GM21529 (cell line): Measurements from ENCODE around the gene CTCFL.
"Not testable (repeated sequence)": the region's sequence is repeated elsewhere in the genome, so short reads cannot be mapped to it uniquely, and the experiment has no call there.

Experiments
- ATAC-seq: cut with Tn5 transposase; IDR thresholded peaks from one replicate; pipeline ENCODE4 v1.9.1; 2021; ENCODE audit not compliant: unreplicated experiment

The CTCFL gene

DNA sequence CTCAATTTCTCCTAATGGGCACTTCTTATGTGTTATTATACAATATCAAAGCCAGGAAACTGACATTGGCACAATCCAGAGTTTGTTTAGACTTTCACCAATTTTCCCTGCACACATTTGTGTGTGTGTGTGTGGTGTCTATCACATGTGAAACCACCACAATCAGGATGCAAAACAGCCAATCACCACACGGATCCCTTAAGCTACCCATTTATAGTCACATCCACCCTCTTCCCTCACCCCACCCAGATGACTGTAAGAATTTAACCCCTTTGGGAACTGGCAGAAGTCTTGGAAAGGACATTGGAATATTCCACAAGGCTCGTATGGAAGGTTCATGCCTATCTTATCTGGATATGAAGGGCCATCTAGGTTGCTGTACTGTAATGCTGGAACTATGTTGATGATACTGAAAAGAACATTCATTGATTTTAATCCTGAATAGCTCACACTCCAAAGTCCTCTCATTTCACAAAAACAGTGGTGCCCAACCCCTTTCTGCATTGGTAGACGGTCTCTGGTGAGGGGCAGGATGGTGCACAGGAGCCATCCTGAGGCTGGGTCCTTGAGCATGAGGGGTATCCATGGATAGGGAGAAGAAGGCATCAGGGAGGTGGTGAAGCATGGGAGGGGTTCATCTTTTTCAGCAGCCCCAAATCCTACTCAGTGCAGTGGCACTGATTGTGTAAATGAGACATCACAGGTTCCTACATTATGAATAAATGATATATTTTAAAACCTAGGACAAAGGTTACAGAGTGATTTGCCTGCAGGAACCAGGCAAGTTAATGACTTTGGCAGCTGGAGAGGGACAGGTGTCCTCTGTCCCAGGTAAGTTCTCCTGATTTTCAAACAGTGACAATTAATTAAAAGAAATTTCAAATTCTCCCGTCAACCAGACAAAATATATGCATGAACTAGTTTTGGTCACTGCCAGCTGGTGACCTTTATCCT is 12.1 kb upstream of the CTCFL start:
- ATAC-seq: no peak

GRCh38 chr20:57536120-57536708 is 11.3 kb upstream of the CTCFL start:
- no peak for ATAC-seq

GRCh38 chr20:57535297-57535696 is 10.4 kb upstream of the CTCFL start:
- ATAC-seq: no peak

DNA sequence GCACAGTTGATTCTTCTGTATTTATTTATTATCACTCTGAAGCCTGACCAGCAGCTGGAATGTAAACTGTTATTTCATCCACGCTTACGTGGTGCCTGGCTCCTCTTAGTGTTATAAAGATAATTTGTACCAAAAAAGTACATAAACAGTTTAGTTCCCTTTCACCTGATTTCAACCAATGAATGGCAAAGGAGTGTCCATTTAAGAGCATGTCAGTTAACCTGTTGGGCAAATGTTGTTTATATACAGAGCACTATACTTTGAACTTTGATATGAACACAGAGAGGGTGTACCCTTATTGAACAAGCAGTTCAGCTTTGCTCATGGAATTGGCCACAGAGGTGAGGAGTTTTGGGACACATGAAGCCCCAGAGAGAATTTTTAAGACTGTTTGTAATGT is 7.2 kb upstream of the CTCFL start:
- ATAC-seq: no peak

- ATAC-seq: no peak
These were observed 5.5 kb upstream of the CTCFL start for GRCh38 chr20:57530327-57530981.

GRCh38 chr20:57529810-57530209 is 4.9 kb upstream of the CTCFL start:
- no peak for ATAC-seq

- no peak for ATAC-seq
These were observed 4.2 kb upstream of the CTCFL start for GRCh38 chr20:57529160-57529585.

DNA sequence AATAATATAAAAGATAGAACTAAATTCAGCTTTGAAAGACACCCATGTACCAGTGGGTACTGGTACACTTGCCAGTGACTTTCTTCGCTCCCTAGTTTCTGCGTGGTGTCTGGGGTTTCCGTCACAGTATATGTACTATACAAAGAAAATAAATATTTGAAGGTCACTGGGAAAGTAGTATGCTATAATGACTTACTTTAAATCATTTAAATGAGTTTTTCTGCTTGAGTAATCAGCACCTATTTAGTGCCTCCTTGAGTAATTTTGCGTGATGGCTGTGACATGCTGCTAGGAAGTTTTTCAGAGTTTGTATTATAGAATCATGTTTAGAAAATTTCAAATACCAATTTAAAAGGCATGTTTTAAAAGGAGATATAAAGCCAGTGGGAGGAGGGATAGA is 3.2 kb upstream of the CTCFL start:
- ATAC-seq: no peak

DNA sequence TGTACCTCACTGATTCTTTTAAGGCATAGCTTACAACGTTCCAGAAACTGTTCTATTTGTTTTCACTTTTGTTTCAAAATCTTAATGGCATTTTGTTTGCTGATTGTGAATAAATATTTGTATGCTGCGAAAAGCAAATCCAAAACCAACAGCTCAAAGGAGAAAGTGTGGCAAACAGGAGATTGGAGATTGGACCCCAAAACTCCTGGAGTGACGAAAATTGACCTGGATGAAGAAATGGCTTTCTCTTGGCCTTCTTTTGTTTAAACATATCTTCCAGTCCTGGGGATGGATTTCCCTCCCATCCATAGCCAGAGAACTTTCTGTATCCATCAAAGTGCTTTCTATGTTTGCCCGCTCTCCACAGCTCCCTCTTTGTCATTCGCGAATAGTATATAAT is 2.8 kb upstream of the CTCFL start:
- ATAC-seq: no peak

DNA sequence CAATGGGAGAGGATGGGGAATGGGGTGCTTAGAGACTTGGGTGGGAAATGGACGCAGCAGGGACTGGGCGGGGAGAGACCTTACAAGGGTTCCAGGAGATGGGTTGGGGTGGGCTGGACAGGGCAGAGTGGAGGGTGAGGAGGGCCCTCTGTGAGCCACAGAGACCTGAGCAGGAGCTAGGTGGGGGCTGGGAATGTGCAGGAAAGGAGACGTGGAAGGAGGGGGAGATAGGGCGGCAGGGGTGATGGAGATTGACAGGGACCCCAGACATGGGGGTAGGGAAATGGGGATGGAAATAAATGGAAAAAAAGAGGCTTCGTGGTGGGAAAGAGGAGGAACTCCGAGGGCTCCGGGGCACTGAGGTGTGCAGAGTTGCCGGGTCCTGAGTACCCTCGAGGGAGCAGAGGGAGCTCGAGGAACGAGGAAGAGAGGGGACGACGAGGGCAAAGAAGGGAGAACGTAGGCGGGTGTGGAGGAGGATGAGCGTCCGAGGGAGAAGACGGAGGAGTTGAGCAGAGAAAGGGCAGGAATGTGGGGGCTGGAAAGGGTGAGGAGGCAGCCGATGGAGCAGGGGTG is 2.0 kb upstream of the CTCFL start:
- ATAC-seq: no peak

DNA sequence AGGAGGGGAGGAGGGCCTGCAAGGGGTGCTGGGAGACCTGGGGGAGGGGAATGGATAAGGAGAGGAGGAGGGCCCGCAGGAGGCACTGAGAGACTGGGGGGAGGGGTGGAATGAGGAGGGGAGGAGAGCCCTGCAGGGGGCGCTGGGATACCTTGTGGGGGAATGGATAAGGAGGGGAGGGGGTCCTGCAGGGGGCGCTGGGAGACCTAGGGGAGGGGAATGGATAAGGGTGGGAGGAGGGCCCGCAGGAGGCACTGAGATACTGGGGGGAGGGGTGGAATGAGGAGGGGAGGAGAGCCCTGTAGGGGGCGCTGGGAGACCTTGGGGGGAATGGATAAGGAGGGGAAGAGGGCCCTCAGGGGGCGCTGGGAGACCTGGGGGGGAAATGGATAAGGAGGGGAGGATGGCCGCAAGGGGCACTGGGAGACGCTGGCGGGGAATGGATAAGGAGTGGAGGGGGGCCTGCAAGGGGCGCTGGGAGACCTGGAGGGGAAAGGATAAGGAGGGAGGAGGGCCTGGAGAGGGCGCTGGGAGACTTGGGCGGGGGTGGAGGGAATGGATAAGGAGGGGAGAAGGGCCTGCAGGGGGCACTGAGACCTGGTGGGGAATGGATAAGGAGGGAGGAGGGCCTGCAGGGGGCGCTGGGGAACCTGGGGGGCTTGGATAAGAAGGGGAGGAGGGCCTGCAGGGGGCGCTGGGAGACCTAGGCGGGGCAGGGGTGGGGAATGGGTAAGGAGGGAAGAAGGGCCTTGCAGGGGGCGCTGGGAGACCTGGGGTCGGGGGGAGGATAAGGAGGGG is 1.3 kb upstream of the CTCFL start:
- ATAC-seq: no peak

DNA sequence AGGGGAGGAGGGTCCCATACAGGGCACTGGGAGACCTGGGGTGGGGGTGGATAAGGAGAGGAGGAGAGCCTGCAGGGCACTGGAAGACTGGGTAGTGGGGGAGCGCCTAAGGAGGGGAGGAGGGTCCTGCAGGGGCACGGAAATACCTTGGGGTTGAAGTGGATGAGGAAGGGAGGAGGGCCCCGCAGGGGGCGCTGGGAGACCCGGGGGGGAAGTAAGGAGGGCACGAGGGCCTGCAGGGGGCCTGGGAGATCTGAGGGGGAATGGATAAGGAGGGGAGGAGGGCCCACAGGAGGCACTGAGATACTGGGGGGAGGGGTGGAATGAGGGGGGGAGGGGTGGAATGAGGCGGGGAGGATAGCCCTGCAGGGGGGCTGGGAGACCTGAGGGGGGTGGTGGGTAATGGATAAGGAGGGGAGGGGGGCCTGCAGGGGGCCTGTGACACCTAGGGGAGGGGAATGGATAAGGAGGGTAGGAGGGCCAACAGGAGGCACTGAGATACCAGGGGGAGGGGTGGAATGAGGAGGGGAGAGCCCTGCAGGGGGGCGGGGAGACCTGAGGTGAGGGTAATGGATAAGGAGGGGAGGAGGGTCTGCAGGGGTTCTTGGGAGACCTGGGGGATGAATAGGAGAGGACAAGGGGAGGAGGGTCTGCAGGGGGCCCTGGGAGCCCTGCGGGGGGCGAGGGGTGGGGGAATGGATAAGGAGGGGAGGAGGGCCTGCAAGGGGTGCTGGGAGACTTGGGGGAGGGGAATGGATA is 567 bp upstream of the CTCFL start:
- ATAC-seq: no peak

DNA sequence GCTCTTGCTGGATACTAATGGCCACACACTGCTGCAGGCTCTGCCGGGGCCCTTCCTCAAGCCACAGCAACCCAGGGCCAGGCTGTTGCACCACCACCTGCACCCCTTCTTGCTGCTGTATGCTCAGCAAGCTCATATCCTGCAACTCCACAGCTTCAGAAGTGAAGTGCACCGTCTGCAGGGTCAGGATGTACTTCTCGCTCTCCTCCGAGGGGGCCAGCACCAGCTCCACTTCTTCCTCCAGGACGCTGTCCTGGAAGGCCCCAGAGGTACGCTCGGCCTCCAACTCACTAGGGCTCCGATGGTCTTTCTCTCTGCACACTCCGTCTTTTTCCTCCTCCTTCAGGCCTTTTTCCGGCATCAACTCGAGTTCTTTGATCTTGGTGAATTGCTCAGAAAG is 1.2 kb downstream of the CTCFL start:
- no peak for ATAC-seq

GRCh38 chr20:57522380-57523140 is 2.4 kb downstream of the CTCFL start:
- peak; percentile 42 for ATAC-seq

GRCh38 chr20:57517904-57518303 is 7.0 kb downstream of the CTCFL start:
- no peak for ATAC-seq

DNA sequence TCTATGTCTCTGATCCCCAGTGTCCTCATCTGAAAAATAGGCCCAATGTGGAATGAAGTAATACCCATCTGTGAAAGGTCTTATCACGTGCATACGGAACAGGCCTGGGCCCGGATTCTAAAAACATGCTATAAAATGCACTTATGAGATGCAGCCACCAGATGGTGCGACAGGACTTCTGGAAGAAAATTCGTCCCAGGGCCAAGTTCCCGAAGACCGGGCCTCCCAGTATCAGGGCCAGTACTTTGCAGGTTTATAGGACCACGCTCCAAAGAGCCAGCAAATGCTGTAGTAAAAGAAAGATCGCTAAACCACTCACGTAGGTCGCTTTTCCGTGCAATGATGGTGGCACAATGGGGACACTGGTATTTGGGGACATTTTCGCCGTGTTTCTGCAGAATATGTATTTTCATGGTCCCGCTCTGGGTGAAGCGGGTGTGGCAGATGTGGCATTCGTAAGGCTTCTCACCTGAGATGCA is 10.6 kb downstream of the CTCFL start:
- no peak for ATAC-seq

GRCh38 chr20:57513199-57513598 is 11.7 kb downstream of the CTCFL start:
- ATAC-seq: no peak

DNA sequence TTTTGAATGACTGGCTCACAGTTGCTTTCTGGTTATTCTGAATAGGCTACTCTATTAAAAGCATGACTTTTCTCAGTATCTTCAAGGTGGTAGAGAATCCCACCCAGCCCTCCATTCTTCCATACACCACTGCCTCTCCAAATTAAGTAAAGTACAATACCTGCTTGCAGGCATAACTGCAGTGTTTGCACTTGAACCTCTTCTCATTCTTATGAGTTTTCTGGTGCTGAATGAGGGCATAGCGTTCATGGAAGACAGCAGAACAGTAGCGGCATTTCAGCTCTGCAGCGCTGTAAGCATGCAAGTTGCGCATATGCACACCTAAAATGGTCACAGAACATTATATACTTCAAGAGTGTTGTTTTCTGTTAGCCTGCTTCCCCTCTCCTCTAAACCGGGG is 12.5 kb downstream of the CTCFL start:
- no peak for ATAC-seq

DNA sequence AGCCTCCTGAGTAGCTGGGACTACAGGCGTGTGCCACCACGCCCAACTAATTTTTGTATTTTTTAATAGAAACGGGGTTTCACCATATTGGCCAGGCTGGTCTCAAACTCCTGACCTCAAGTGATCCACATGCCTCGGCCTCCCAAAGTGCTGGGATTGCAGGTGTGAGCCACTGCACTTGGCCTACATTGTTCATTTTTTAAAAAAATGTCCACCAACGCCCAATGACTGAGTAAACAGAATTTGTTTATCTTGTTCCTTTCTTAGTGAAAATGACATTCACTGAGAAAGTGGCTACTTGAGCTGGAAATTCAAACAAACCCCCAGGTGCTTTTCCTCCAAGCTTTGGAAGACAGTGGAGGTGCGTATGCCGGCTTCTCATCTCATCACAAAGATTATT is 13.2 kb downstream of the CTCFL start:
- not testable (repeated sequence) for ATAC-seq
